Tibial nerve (tissue), 4 donors: ENCODE data around the gene CFAP45.

ENCODE experiments used
- EP300 ChIP-seq, 2 donors: sonication (generic); formaldehyde crosslinking; IDR thresholded peaks; one replicate each; pipeline ENCODE4 v1.6.1; 2017; ENCODE audit warnings: antibody characterized with exemption in 2 of 2, mild to moderate bottlenecking in 1 of 2
- POLR2A ChIP-seq, 2 donors: fragments of 450-650 bp; IDR thresholded peaks; one replicate each; pipeline ENCODE4 v1.6.1; 2017; ENCODE audit warnings: antibody characterized with exemption in 2 of 2, mild to moderate bottlenecking in 2 of 2, moderate library complexity in 2 of 2
- TF ChIP-seq, protein P1 (sequence below), 5 experiments: fragments of 200-600 bp in 3 of 5; fragments of 450-650 bp in 2 of 5; sonication (generic) in 3 of 5; IDR thresholded peaks; one replicate each; pipeline ENCODE4 v1.5.1; 2016 to 2019; ENCODE audit warnings: antibody characterized with exemption in 5 of 5, mild to moderate bottlenecking in 3 of 5, moderate library complexity in 2 of 5

GRCh38 chr1:159930216-159930615, 30.3 kb upstream of the CFAP45 start:
- TF ChIP-seq, protein P1, sequence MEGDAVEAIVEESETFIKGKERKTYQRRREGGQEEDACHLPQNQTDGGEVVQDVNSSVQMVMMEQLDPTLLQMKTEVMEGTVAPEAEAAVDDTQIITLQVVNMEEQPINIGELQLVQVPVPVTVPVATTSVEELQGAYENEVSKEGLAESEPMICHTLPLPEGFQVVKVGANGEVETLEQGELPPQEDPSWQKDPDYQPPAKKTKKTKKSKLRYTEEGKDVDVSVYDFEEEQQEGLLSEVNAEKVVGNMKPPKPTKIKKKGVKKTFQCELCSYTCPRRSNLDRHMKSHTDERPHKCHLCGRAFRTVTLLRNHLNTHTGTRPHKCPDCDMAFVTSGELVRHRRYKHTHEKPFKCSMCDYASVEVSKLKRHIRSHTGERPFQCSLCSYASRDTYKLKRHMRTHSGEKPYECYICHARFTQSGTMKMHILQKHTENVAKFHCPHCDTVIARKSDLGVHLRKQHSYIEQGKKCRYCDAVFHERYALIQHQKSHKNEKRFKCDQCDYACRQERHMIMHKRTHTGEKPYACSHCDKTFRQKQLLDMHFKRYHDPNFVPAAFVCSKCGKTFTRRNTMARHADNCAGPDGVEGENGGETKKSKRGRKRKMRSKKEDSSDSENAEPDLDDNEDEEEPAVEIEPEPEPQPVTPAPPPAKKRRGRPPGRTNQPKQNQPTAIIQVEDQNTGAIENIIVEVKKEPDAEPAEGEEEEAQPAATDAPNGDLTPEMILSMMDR (IDR thresholded peaks at IDR 0.05) = no peak
- no peak for TF ChIP-seq POLR2A (IDR thresholded peaks at IDR 0.05)
- no peak for TF ChIP-seq EP300 (IDR thresholded peaks at IDR 0.05)
